Hepatocyte (in vitro differentiated cells): ENCODE results near the gene ZBTB4.

Source experiments
- CTCF ChIP-seq: fragments of 200-600 bp; sonication (generic); IDR thresholded peaks from 2 replicates; pipeline ENCODE4 v1.5.1; 2016; ENCODE audit warnings: antibody characterized with exemption, mild to moderate bottlenecking; ENCODE audit not compliant: poor library complexity
- EZH2 ChIP-seq: fragments of 200-600 bp; sonication (generic); IDR thresholded peaks from 2 replicates; pipeline ENCODE4 v1.6.1; 2016; ENCODE audit warnings: antibody characterized with exemption, mild to moderate bottlenecking, borderline replicate concordance
- EZH2phosphoT487 ChIP-seq: fragments of 200-600 bp; sonication (generic); IDR thresholded peaks from one replicate; pipeline ENCODE4 v1.6.1; 2018; ENCODE audit warnings: antibody characterized with exemption, mild to moderate bottlenecking, low read depth, moderate library complexity; ENCODE audit not compliant: unreplicated experiment, severe bottlenecking

- no peak for TF ChIP-seq EZH2phosphoT487
- no peak for TF ChIP-seq CTCF
- no peak for TF ChIP-seq EZH2
Observed at GRCh38 chr17:7425316-7425715, 54.1 kb downstream of the ZBTB4 start, which contains the start of gene SPEM2.
